ENCODE results near the gene HIP1.
"Not testable (repeated sequence)": the region's sequence is repeated elsewhere in the genome, so short reads cannot be mapped to it uniquely, and the experiment has no call there.

The HIP1 gene

GRCh38 chr7:75739796-75740672 lies 1.3 kb upstream of the HIP1 start:
- no peak for DNase-seq (ENCODE audit: low read depth in 2 of 2)

- peak; percentile 98 to 99 for DNase-seq (ENCODE audit: low read depth in 2 of 2)
These were observed 444 bp upstream of the HIP1 start for GRCh38 chr7:75738975-75739795.

- no peak for DNase-seq (ENCODE audit: low read depth in 2 of 2)
These were observed 711 bp downstream of the HIP1 start for GRCh38 chr7:75737856-75738603.

- no peak for DNase-seq (ENCODE audit: low read depth in 2 of 2)
These were observed 3.0 kb downstream of the HIP1 start for GRCh38 chr7:75735581-75736350.

DNA sequence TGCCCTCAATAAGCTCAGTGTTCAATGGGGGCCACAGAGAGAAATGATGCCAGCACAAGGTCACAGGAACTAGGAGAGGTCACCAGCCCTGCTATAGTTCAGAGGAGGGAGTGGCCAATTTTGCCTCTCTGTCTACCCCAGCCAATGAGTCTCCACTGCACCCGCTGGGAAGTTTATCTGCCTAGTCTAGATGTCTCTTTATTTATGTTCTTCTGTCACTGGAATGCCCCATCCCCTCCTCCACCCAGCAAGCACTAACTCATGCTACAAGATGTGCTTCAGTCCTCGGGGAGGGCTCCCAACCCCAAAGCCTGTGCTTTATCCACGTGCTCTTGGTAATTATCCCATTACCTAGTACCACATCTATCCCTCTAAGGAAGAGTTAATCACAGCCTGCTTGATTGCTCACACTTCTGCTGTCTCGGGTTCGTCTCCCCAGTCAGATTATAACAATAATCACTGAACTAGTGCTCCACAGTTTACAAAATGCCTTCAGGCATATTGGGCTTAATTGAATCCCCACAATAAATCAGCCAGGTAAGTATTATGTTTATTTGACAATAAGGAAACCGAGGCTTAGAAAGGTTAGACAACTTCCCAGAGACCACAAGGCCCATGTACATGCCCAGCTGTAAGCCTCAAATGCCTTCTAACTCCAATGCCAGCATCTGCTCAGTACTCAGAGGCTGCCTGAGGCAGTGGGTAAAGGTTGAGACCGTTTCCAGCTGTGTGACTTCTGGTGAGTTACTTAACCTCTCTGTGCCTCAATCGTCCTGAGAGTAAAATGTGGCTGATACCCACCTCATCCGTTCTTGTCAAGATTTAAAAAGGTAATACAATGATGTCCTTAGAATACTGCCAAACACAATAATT lies 3.9 kb downstream of the HIP1 start:
- DNase-seq (ENCODE audit: low read depth in 2 of 2): no peak

DNA sequence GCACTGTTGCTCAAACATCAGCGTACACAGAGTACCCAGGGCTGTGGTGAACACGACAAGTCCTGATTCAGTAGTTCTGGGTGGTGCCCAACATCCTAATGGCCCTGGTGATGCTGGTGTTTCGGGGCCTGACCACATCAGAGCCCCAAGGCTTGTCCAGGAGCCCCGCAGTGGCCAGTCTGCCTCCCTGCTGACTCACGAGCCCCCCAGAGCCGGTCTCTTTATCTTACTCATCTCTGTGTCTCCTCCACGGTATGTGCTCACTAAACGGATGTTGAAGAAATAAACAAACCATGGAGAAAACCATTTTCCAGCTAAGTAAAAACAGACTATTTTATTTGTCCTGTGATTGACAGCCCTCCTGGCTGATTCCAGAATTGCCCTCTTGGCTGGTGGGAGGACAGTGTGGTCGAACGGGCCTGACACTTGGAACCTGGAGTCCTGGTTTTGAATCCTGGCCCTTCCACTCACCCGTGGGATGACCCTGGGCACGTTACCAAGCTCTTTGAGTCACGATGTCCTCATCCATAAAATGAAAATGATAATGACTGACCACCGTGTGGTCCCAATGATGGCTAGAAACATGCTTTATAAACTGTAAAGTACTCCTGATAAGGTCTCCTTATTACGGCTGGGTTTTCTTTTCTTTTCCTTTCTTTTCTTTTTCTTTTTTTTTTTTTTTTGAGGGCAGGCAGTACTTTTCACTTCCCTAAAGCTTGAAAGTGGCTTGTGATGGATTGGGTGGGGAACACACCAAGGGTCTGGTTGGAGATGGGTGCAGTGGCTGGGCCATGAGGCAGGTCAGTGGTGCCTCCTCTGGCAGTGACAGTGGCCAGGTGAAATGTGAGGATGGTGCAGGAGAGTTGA lies 5.7 kb downstream of the HIP1 start:
- no peak for DNase-seq (ENCODE audit: low read depth in 2 of 2)

GRCh38 chr7:75732016-75732521 lies 6.7 kb downstream of the HIP1 start:
- no peak for DNase-seq (ENCODE audit: low read depth in 2 of 2)

- no peak for DNase-seq (ENCODE audit: low read depth in 2 of 2)
These were observed 8.9 kb downstream of the HIP1 start for GRCh38 chr7:75729851-75730274.

GRCh38 chr7:75727881-75728593 lies 10.7 kb downstream of the HIP1 start:
- no peak for DNase-seq (ENCODE audit: low read depth in 2 of 2)

DNA sequence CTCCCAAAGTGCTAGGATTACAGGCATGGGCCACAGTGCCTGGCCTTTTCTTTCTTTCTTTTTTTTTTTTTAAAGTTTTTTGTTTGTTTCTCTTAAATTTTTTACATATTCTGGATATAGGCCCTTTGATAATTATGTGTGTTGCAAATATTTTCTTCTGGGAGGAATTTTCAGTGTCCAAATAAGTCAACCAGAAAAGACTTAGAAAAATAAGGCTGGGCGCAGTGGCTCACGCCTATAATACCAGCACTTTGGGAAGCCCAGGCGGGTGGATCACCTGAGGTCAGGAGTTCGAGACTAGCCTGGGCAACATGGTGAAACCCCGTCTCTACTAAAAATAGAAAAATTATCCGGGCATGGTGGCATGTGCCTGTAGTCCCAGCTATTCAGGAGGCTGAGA lies 11.4 kb downstream of the HIP1 start:
- DNase-seq (ENCODE audit: low read depth in 2 of 2): not testable (repeated sequence)

- no peak for DNase-seq (ENCODE audit: low read depth in 2 of 2)
These were observed 13.4 kb downstream of the HIP1 start for GRCh38 chr7:75725306-75725705.

- no peak for DNase-seq (ENCODE audit: low read depth in 2 of 2)
These were observed 15.3 kb downstream of the HIP1 start for GRCh38 chr7:75723444-75723843.

DNA sequence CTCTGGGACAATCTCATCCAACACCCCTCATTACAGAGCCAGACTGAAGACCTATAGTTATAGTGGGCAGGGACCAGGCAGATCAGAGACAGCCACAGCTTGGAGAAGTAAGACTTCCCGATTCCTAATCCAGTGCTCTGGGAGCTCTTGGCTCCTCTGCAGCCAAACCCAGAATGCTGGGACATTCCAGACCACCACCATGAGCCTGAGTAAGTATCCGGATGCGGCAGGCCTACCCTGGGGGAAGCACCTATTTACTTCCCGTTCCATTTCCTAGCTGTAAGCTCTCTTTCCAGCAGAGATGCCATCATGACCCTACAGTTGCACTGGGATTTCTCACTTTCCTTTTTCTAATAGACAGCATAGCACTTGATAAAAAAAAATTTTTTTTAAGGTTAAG lies 16.4 kb downstream of the HIP1 start:
- no peak for DNase-seq (ENCODE audit: low read depth in 2 of 2)

DNA sequence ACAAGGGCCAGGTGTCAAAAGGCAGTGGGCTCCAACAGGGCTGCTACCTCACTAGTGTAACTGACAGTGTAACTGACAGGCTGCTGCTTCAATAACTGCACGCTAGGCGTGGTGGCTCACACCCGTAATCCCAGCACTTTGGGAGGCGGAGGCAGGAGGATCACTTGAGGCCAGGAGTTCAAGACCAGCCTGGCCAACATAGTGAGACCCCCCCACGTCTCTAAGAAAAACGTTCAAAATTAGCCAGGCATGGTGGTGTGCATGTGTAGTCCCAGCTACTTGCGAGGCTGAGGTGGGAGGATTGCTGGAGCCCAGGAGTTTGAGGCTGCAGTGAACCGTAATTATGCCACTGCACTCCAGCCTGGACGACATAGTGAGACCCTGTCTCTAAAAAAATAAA lies 16.8 kb downstream of the HIP1 start:
- not testable (repeated sequence) for DNase-seq (ENCODE audit: low read depth in 2 of 2)

DNA sequence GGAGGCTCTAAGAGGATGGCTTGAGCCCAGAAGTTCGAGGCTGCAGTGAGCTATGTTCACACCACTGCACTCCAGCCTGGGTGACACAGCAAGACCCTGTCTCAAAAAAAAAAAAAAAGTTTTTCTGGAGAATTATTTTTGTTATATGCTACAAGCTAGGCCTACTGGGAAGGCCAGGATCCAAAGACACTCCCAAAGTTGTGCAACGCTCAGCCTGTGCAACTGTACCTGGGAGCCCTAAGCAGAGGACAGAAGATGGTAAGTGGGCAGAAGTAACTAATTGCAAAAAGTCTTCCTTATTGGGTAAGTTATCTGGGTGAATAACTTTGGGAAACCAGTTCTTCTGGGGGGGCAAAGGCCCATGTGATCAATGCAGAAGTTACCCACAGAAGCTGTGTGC lies 17.3 kb downstream of the HIP1 start:
- DNase-seq (ENCODE audit: low read depth in 2 of 2): no peak

DNA sequence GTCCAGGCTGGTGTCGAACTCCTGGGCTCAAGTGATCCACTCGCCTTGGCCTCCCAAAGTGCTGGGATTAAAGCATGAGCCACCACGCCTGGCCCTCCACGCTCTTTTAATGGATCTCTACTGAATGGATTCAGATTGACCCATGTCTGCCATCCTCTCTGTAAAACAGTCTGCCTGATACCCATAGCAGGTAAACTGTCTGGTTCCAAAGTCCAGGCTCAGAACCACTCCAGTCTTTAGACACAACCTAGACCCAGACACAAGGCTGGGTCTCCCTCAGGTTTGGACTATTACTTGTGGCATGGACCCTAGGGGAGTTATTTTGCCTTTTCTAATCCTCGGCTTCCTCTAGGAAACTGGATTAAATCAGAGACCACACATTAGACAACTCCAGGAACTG lies 19.1 kb downstream of the HIP1 start:
- no peak for DNase-seq (ENCODE audit: low read depth in 2 of 2)

DNA sequence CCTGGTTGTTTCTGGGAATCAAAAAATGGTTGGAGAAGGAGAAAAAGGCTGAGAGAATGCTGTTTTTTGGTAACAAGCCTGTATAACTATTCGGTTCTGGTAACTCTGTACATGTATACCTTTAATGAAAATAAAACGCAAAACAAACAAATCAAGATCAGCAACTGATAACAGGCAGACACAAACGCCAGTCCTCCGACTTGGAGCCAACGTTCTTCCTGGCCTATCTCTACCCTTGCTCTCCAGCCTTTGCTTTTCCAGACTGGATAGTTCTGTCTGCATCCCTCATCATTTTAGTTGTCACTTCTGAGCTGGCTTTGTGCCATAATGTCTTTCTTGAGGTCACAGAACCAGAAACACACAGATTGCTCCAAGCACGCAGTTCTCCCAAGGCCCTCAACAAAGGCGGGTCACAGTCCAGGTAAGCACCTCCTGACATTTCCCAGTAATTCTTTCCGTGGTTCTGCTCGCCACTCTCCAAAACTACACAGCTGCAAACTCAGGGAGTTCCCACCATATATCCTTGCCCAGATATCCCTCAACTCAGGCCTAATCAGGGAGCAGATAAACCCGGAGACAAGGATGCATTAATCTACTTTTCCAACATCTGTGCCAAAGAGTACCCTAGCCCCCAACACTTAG lies 20.2 kb downstream of the HIP1 start:
- no peak for DNase-seq (ENCODE audit: low read depth in 2 of 2)

GRCh38 chr7:75717746-75718145 lies 21.0 kb downstream of the HIP1 start:
- DNase-seq (ENCODE audit: low read depth in 2 of 2): not testable (repeated sequence)

Data from stimulated activated CD4-positive, alpha-beta T cell treated with anti-CD3 and anti-CD28 coated beads, Interleukin-1b, Interleukin-23, amount 100 ng/mL, for 4 hours (primary cell).